ENCODE results near the gene CREG1.
"Not testable (repeated sequence)": the region's sequence is repeated elsewhere in the genome, so short reads cannot be mapped to it uniquely, and the experiment has no call there.

CREG1 gene

GRCh38 chr1:167553136-167554027 is at the start of gene CREG1:
Gene CREG1 (minus strand): TSS chr1:167553762.
- peak; percentile 71 to 81 for DNase-seq (ENCODE audit: low read depth in 1 of 2, low spot score in 1 of 2)

DNA sequence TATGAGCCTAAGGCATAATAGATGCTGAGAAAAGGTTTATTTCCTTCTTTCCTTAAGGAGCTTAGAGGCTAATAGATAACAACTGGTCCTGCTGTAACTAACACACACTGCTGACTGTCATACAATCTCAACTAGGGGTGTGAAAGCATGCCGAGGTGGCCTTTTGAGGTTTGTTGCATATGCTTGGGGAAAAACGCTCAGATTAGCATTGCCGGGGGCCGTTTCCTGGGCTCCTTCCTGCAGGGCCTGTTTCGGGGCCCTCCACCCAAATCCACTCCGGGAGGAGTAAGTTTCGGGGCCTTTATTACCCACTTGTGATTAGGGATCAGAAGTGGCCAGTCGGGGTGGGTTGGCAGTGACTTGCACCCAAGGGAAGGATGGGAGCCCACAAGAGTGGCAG is 49.3 kb upstream of the CREG1 start:
- DNase-seq (ENCODE audit: low read depth in 1 of 2, low spot score in 1 of 2), result no peak

GRCh38 chr1:167601442-167602383 is 48.2 kb upstream of the CREG1 start:
- DNase-seq (ENCODE audit: low read depth in 1 of 2, low spot score in 1 of 2), result no peak

DNA sequence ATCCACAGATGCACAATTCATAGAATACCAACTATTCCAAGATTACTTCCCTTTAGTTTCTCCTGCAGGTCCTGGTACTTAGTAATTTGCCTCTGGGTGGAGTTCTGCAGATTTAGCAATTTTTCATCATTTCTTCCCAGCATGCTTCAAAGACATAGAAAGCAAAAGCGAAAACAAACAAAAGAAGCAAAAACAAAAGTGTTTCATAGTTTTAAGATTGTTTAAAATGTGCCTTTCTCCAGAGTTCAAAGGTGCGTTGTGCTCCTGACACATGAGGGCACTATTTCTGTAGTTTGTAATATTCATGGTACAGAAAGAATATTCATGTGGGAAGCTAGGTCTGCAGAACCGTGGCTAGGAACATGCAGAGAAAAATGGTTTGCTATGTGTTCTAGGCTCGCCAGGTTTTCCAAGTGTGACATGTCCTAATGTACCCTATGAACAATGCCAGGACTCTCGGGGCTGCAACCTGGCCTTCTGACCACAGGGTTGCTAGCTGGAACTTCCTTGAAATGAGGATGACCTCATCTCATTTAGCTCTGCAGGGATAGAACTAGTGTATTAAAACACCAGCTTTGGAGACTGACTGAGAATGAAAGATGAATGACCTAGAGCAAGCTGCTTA is 46.5 kb upstream of the CREG1 start:
- peak in 1 of 2 donors; percentile 38 for DNase-seq (ENCODE audit: low read depth in 1 of 2, low spot score in 1 of 2)

- DNase-seq (ENCODE audit: low read depth in 1 of 2, low spot score in 1 of 2), result no peak
Measured at GRCh38 chr1:167594822-167595221, 41.3 kb upstream of the CREG1 start.

GRCh38 chr1:167593860-167594259 is 40.3 kb upstream of the CREG1 start:
- DNase-seq (ENCODE audit: low read depth in 1 of 2, low spot score in 1 of 2), result no peak

GRCh38 chr1:167592475-167592874 is 38.9 kb upstream of the CREG1 start:
- no peak for DNase-seq (ENCODE audit: low read depth in 1 of 2, low spot score in 1 of 2)

GRCh38 chr1:167588361-167588760 is 34.8 kb upstream of the CREG1 start:
- DNase-seq (ENCODE audit: low read depth in 1 of 2, low spot score in 1 of 2), result no peak

- DNase-seq (ENCODE audit: low read depth in 1 of 2, low spot score in 1 of 2), result no peak
Measured at GRCh38 chr1:167587872-167588271, 34.3 kb upstream of the CREG1 start.

DNA sequence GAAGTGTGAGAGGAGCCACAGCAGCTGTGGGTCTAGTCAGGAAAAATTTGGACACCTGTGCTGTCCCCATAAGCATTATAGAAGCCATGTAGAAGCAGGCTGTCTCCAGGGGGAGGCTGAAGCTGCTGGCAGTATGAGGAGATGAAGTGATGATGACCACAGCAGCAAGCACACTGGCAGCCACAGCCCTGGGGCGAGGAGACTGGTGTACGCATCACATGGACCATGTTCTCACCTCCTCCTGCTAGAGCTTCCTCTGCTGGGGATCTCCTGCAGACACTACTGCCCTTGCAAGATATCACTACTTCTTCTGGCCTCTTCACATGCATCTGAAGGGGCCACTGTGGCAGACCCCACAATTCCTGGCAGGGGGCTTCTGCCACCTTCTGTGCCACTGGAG is 33.8 kb upstream of the CREG1 start:
- DNase-seq (ENCODE audit: low read depth in 1 of 2, low spot score in 1 of 2), result no peak

- DNase-seq (ENCODE audit: low read depth in 1 of 2, low spot score in 1 of 2), result no peak
Measured at GRCh38 chr1:167584581-167584980, 31.0 kb upstream of the CREG1 start.

GRCh38 chr1:167582722-167583121 is 29.2 kb upstream of the CREG1 start:
- no peak for DNase-seq (ENCODE audit: low read depth in 1 of 2, low spot score in 1 of 2)

DNA sequence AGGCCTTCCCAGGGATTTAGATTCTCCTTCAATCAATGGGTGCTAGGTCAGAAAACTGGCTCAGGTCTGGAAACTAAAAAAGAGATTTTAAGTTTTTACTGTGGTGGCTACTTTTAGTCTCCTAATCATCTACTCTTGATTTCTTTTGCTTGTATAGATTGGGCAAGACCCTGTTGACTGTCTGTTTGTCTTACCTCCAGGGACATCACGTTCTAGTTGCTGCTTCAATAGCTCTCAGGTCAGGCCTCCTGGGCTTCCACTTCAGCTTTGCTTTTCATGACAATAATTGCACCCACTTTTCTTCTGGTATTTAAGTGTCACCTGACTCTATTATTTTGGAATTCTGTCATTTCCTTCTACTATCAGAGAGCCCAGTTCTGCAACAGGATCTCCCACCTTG is 28.5 kb upstream of the CREG1 start:
- DNase-seq (ENCODE audit: low read depth in 1 of 2, low spot score in 1 of 2), result no peak

- DNase-seq (ENCODE audit: low read depth in 1 of 2, low spot score in 1 of 2), result no peak
Measured at GRCh38 chr1:167579986-167580385, 26.4 kb upstream of the CREG1 start.

GRCh38 chr1:167578939-167579521 is 25.5 kb upstream of the CREG1 start:
- DNase-seq (ENCODE audit: low read depth in 1 of 2, low spot score in 1 of 2), result no peak

- no peak for DNase-seq (ENCODE audit: low read depth in 1 of 2, low spot score in 1 of 2)
Measured at GRCh38 chr1:167575649-167576048, 22.1 kb upstream of the CREG1 start.

- no peak for DNase-seq (ENCODE audit: low read depth in 1 of 2, low spot score in 1 of 2)
Measured at GRCh38 chr1:167573035-167573434, 19.5 kb upstream of the CREG1 start.

DNA sequence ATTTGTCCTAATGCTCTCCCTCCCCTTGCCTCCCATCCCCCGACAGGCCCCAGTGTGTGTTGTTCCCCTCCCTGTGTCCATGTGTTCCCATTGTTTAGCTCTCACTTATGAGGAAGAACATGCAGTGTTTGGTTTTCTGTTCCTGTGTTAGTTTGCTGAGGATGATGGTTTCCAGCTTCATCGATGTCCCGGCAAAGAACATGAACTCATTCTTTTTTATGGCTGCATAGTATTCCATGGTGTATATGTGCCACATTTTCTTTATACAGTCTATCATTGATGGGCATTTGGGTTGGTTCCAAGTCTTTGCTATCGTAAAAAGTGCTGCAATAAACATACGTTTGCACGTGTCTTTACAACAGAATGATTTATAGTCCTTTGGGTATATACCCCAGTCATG is 17.1 kb upstream of the CREG1 start:
- DNase-seq (ENCODE audit: low read depth in 1 of 2, low spot score in 1 of 2), result not testable (repeated sequence)

DNA sequence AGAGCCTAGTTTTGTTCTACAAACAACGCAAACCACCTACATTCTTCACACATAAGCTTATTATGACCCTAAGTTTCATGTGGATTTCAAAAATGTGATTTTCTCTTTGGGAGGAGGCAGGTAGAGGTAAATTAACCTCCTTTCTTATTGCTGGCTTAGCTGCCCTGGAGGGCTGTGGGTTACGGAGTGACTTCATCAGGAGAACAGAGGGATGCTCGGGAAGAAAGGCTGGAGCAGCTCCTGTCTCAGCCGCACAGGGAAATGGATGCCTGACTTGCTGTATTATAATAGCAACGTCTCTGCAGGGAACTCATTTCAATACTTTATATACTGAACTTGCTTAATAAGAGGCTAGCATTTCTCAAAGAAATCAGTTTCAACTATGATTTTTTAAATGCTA is 14.1 kb upstream of the CREG1 start:
- DNase-seq (ENCODE audit: low read depth in 1 of 2, low spot score in 1 of 2), result no peak

DNA sequence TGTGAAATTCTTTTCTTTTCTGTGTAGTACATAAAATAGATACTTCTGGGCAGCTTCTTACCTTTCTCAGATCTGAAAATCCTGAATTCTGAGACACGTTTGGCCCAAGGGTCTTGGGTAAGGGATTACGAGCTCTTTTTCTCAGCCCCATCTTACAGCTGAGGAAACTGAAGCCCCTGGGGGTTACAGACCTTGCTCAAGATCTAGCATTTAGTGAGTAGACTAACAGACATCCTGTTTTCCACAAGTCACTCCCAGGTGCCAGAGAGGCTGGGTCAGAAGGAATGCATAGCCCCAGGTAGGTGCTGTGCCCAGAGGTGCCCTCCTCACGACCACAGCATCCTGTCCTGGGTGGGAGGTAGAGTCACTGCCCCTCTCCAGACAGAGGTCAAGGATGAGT is 13.2 kb upstream of the CREG1 start:
- no peak for DNase-seq (ENCODE audit: low read depth in 1 of 2, low spot score in 1 of 2)

DNA sequence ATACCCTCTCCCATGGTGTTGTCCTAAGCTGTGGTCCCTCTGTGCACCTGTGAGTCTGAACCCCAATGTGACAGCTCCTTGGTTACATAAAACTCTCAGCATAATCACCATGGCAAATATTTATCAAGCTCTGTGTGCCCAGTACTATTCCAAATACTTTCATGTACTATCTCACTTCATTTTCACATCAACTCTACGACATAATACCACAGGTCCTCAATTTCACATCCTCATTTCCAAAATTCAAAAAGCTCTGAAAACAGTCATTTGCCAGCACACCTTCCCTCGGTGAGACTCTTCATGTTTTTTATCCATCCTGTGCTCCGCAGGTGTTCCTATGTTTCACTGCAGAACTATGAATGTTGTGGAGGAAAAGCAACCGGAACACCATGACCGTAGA is 12.4 kb upstream of the CREG1 start:
- DNase-seq (ENCODE audit: low read depth in 1 of 2, low spot score in 1 of 2), result no peak

Data from activated CD4-positive, alpha-beta T cell treated with anti-CD3 and anti-CD28 coated beads, Interleukin-2, amount 50 U/mL, for 24 hours (primary cell).